Naive thymus-derived CD4-positive, alpha-beta T cell (primary cell): Measurements from ENCODE around the gene UFM1. TPM values are rescaled to one million over a fixed set of nuclear protein-coding genes. Genes with fewer than 3 reads are reported as not detected.

ENCODE experiments used
- ATAC-seq: fragments of 150-1000 bp; cut with Tn5 transposase; 2 replicates; pipeline ENCODE4 v1.10.0; 2021; ENCODE audit warnings: mild to moderate bottlenecking, moderate library complexity
- CTCF ChIA-PET: fragments of 350-600 bp; sonication (Branson Sonifier 250); formaldehyde crosslinking; loops from one replicate; lab custom pipeline; 2021; ENCODE audit warnings: antibody characterized with exemption; lab: Charles Lee
- POLR2A ChIA-PET: fragments of 350-600 bp; sonication (Branson Sonifier 250); formaldehyde crosslinking; loops from one replicate; lab custom pipeline; 2021; ENCODE audit warnings: antibody characterized with exemption, inconsistent platforms; lab: Charles Lee
- DNase-seq, 9 donors: peaks; one replicate each; pipeline versions ENCODE4 v3.0.0 to v3.0.0-alpha.2; 2020 to 2022; ENCODE audit warnings: mixed read lengths in 1 of 9
- H3K27ac ChIP-seq: one replicate; pipeline ENCODE4 v1.7.0; 2013; ENCODE audit warnings: mild to moderate bottlenecking, low read depth, low read length, moderate library complexity
- H3K27me3 ChIP-seq, 2 donors: one replicate each; pipeline ENCODE4 v1.7.0; 2013; ENCODE audit warnings: low read length in 2 of 2, mild to moderate bottlenecking in 2 of 2, moderate library complexity in 2 of 2; ENCODE audit not compliant: control insufficient read depth in 2 of 2, insufficient read depth in 2 of 2
- H3K36me3 ChIP-seq, 3 experiments: 1 replicate in 2 of 3; 2 replicates in 1 of 3; pipeline ENCODE4 v1.7.0; 2013; ENCODE audit warnings: low read length in 3 of 3, mild to moderate bottlenecking in 3 of 3, moderate library complexity in 1 of 3; ENCODE audit not compliant: insufficient read depth in 3 of 3, control insufficient read depth in 2 of 3
- H3K4me1 ChIP-seq, 2 donors: one replicate each; pipeline ENCODE4 v1.7.0; 2013; ENCODE audit warnings: low read length in 2 of 2, mild to moderate bottlenecking in 2 of 2, moderate library complexity in 1 of 2; ENCODE audit not compliant: control insufficient read depth in 2 of 2, insufficient read depth in 2 of 2
- H3K4me3 ChIP-seq: 2 replicates; pipeline ENCODE4 v1.7.0; 2013; ENCODE audit warnings: mild to moderate bottlenecking, low read length
- H3K9me3 ChIP-seq, 3 experiments: 1 replicate in 2 of 3; 2 replicates in 1 of 3; pipeline ENCODE4 v1.7.0; 2013; ENCODE audit warnings: low read length in 3 of 3; ENCODE audit not compliant: control insufficient read depth in 2 of 3
- H3K27ac Mint-ChIP-seq, 9 donors: one replicate each; pipeline ENCODE4 v1.8.0; 2020 to 2022; ENCODE audit warnings: mixed read lengths in 9 of 9, mild to moderate bottlenecking in 8 of 9, moderate library complexity in 5 of 9, inconsistent platforms in 2 of 9
- H3K27me3 Mint-ChIP-seq, 5 donors: one replicate each; pipeline ENCODE4 v1.8.0; 2021 to 2022; ENCODE audit warnings: mixed read lengths in 5 of 5, mild to moderate bottlenecking in 1 of 5
- H3K36me3 Mint-ChIP-seq, 5 donors: one replicate each; pipeline ENCODE4 v1.8.0; 2020 to 2022; ENCODE audit warnings: mixed read lengths in 5 of 5, mild to moderate bottlenecking in 3 of 5, inconsistent platforms in 1 of 5
- H3K4me1 Mint-ChIP-seq, 7 donors: one replicate each; pipeline ENCODE4 v1.8.0; 2020 to 2022; ENCODE audit warnings: mixed read lengths in 7 of 7, mild to moderate bottlenecking in 3 of 7, inconsistent platforms in 1 of 7
- H3K4me3 Mint-ChIP-seq, 10 donors: one replicate each; pipeline ENCODE4 v1.8.0; 2020 to 2022; ENCODE audit warnings: mild to moderate bottlenecking in 10 of 10, mixed read lengths in 10 of 10, moderate library complexity in 6 of 10, inconsistent platforms in 2 of 10
- H3K9me3 Mint-ChIP-seq, 11 donors: one replicate each; pipeline ENCODE4 v1.8.0; 2020 to 2022; ENCODE audit warnings: mixed read lengths in 11 of 11, mild to moderate bottlenecking in 4 of 11, inconsistent platforms in 1 of 11, moderate library complexity in 1 of 11
- intact Hi-C, 2 donors: fragments of 100-400 bp; cut with micrococcal nuclease; formaldehyde crosslinking; loops; one replicate each; pipeline ENCODE4 v1.15.1; 2023
- polyA plus RNA-seq, 2 donors: library from polyadenylated mRNA; unstranded; fragments of 300-500 nt; fragmentation: Illumina TruSeq; gene quantifications; one replicate each; pipeline ENCODE4 v1.2.3, GENCODE V29; 2021
- total RNA-seq, 6 experiments: library from RNA in 5 of 6; stranded (reverse) in 5 of 6; gene quantifications; 1 replicate in 5 of 6; 2 replicates in 1 of 6; pipeline ENCODE4 v1.2.3 and lab custom pipeline; 2021 to 2026

Gene UFM1
- total and polyA plus RNA-seq, 7 experiments from 2014 or later: 43.6 to 75.5 (median 64.2) TPM

GRCh38 chr13:38316129-38316528, 33.5 kb upstream of the UFM1 start:
- H3K27me3 Mint-ChIP-seq: peaks cover 0 to 34% (median 24%) of the 10 kb centered on the region in 5 donors
- H3K4me1 ChIP-seq: no peaks in the 10 kb centered on the region
- H3K36me3 Mint-ChIP-seq: no peaks in the 10 kb centered on the region
- DNase-seq (no peak), ATAC-seq (no peak)
- H3K4me3 ChIP-seq: no peak overlapping the region
- H3K27ac ChIP-seq: no peak overlapping the region
- H3K27ac Mint-ChIP-seq: no peak overlapping the region
- no peaks in the 10 kb centered on the region for H3K9me3 ChIP-seq
- CTCF ChIA-PET: no interaction called here
- H3K4me1 Mint-ChIP-seq: no peaks in the 10 kb centered on the region
- intact Hi-C loops: no loop called here
- no peak overlapping the region for H3K4me3 Mint-ChIP-seq
- H3K36me3 ChIP-seq: no peaks in the 10 kb centered on the region
- peaks cover 0 to 3% of the 10 kb centered on the region in 2 donors for H3K27me3 ChIP-seq
- peaks cover 0 to 8% (median 4%) of the 10 kb centered on the region in 11 donors for H3K9me3 Mint-ChIP-seq
- POLR2A ChIA-PET: no interaction called here

- H3K4me1 ChIP-seq: no peaks in the 10 kb centered on the region
- H3K27me3 Mint-ChIP-seq: peaks cover 0 to 34% (median 27%) of the 10 kb centered on the region in 5 donors
- H3K9me3 ChIP-seq: no peaks in the 10 kb centered on the region
- no peak overlapping the region for H3K27ac Mint-ChIP-seq
- ChIA-PET POLR2A (no interaction called here), CTCF (no interaction called here)
- intact Hi-C loops: no loop called here
- no peak overlapping the region for H3K4me3 Mint-ChIP-seq
- H3K36me3 Mint-ChIP-seq: no peaks in the 10 kb centered on the region
- peaks cover 0 to 7% (median 4%) of the 10 kb centered on the region in 11 donors for H3K9me3 Mint-ChIP-seq
- H3K4me3 ChIP-seq: no peak overlapping the region
- DNase-seq: no peak
- peaks cover 0 to 3% of the 10 kb centered on the region in 2 donors for H3K27me3 ChIP-seq
- ATAC-seq: no peak
- H3K36me3 ChIP-seq: no peaks in the 10 kb centered on the region
- H3K4me1 Mint-ChIP-seq: no peaks in the 10 kb centered on the region
- no peak overlapping the region for H3K27ac ChIP-seq
Observed at GRCh38 chr13:38321654-38322053, 28.0 kb upstream of the UFM1 start.

GRCh38 chr13:38325426-38325825, 24.2 kb upstream of the UFM1 start:
- Mint-ChIP-seq H3K27ac (no peak overlapping the region), H3K36me3 (no peaks in the 10 kb centered on the region), H3K4me1 (no peaks in the 10 kb centered on the region), H3K4me3 (no peak overlapping the region), H3K27me3 (peaks cover 0 to 14% (median 12%) of the 10 kb centered on the region in 5 donors), H3K9me3 (peaks cover 0 to 2% (median 0%) of the 10 kb centered on the region in 11 donors)
- no peak for ATAC-seq
- intact Hi-C loops: no loop called here
- ChIA-PET POLR2A (no interaction called here), CTCF (no interaction called here)
- Histone ChIP-seq H3K36me3 (no peaks in the 10 kb centered on the region), H3K27me3 (no peaks in the 10 kb centered on the region), H3K4me1 (no peaks in the 10 kb centered on the region), H3K27ac (no peak overlapping the region), H3K4me3 (no peak overlapping the region), H3K9me3 (no peaks in the 10 kb centered on the region)
- no peak for DNase-seq

- DNase-seq (no peak), ATAC-seq (no peak)
- Histone ChIP-seq H3K36me3 (no peaks in the 10 kb centered on the region), H3K4me1 (no peaks in the 10 kb centered on the region), H3K27ac (no peak overlapping the region), H3K27me3 (no peaks in the 10 kb centered on the region), H3K9me3 (no peaks in the 10 kb centered on the region), H3K4me3 (no peak overlapping the region)
- Mint-ChIP-seq H3K36me3 (no peaks in the 10 kb centered on the region), H3K4me1 (no peaks in the 10 kb centered on the region), H3K9me3 (no peaks in the 10 kb centered on the region), H3K27me3 (peaks cover 0 to 14% (median 10%) of the 10 kb centered on the region in 5 donors), H3K4me3 (no peak overlapping the region), H3K27ac (no peak overlapping the region)
- intact Hi-C loops: no loop called here
- ChIA-PET CTCF (no interaction called here), POLR2A (no interaction called here)
Observed at GRCh38 chr13:38328699-38329098, 21.0 kb upstream of the UFM1 start.

GRCh38 chr13:38334845-38335244, 14.8 kb upstream of the UFM1 start:
- POLR2A ChIA-PET: no interaction called here

GRCh38 chr13:38338089-38338488, 11.6 kb upstream of the UFM1 start:
- no peaks in the 10 kb centered on the region for H3K9me3 ChIP-seq
- H3K27me3 ChIP-seq: peaks cover 0 to 3% of the 10 kb centered on the region in 2 donors
- no peak for DNase-seq
- intact Hi-C loops: no loop called here
- no peak for ATAC-seq
- Mint-ChIP-seq H3K27me3 (peaks cover 2 to 13% (median 10%) of the 10 kb centered on the region in 5 donors), H3K9me3 (no peaks in the 10 kb centered on the region), H3K4me1 (no peaks in the 10 kb centered on the region), H3K36me3 (no peaks in the 10 kb centered on the region), H3K4me3 (no peak overlapping the region), H3K27ac (no peak overlapping the region)
- H3K4me1 ChIP-seq: no peaks in the 10 kb centered on the region
- CTCF ChIA-PET: interaction anchor here (0.6 kb wide), 1 partner anchor 1261 kb away, joined by 3 read pairs; no protein-coding TSS in a partner anchor
- H3K36me3 ChIP-seq: no peaks in the 10 kb centered on the region
- POLR2A ChIA-PET: no interaction called here
- H3K27ac ChIP-seq: no peak overlapping the region
- H3K4me3 ChIP-seq: no peak overlapping the region

More at GRCh38 chr13:38334845-38335244, 14.8 kb upstream of the UFM1 start:
- DNase-seq (no peak), ATAC-seq (no peak)
- Mint-ChIP-seq H3K4me3 (no peak overlapping the region), H3K4me1 (no peaks in the 10 kb centered on the region), H3K27ac (no peak overlapping the region), H3K36me3 (no peaks in the 10 kb centered on the region), H3K9me3 (no peaks in the 10 kb centered on the region), H3K27me3 (peaks cover 0 to 9% (median 0%) of the 10 kb centered on the region in 5 donors)
- Histone ChIP-seq H3K27ac (no peak overlapping the region), H3K36me3 (no peaks in the 10 kb centered on the region), H3K9me3 (no peaks in the 10 kb centered on the region), H3K27me3 (no peaks in the 10 kb centered on the region), H3K4me1 (no peaks in the 10 kb centered on the region), H3K4me3 (no peak overlapping the region)
- intact Hi-C loops: no loop called here
- CTCF ChIA-PET: no interaction called here

GRCh38 chr13:38340624-38341023, 9.0 kb upstream of the UFM1 start:
- no peaks in the 10 kb centered on the region for H3K4me1 Mint-ChIP-seq
- ATAC-seq: no peak
- no peaks in the 10 kb centered on the region for H3K4me1 ChIP-seq
- H3K9me3 ChIP-seq: no peaks in the 10 kb centered on the region
- H3K27me3 Mint-ChIP-seq: peaks cover 2 to 13% (median 10%) of the 10 kb centered on the region in 5 donors
- H3K4me3 Mint-ChIP-seq: no peak overlapping the region
- H3K4me3 ChIP-seq: no peak overlapping the region
- no peak for DNase-seq
- H3K27ac ChIP-seq: no peak overlapping the region
- peaks cover 0 to 3% of the 10 kb centered on the region in 2 donors for H3K27me3 ChIP-seq
- no peaks in the 10 kb centered on the region for H3K9me3 Mint-ChIP-seq
- POLR2A ChIA-PET: no interaction called here
- intact Hi-C loops: no loop called here
- CTCF ChIA-PET: no interaction called here
- H3K36me3 Mint-ChIP-seq: no peaks in the 10 kb centered on the region
- H3K36me3 ChIP-seq: no peaks in the 10 kb centered on the region
- no peak overlapping the region for H3K27ac Mint-ChIP-seq
